Measurements from ENCODE around the gene GRM7.

- TF ChIP-seq CTCF (IDR thresholded peaks at IDR 0.05; ENCODE audit: low read length), result no peak
- no peak for TF ChIP-seq EZH2phosphoT487 (IDR thresholded peaks at IDR 0.05; ENCODE audit: low read length)
- TF ChIP-seq EZH2 (optimal IDR thresholded peaks at IDR 0.05; ENCODE audit: low read depth, low read length), result no peak
Observed at GRCh38 chr3:7637694-7638093, 776.8 kb downstream of the GRM7 start.
